Measurements from ENCODE around the gene SLC35E2B. TPM values are rescaled to one million over a fixed set of nuclear protein-coding genes. Genes with fewer than 3 reads are reported as not detected.
A peak's percentile ranks its signal among the peaks of the same experiment; 100 is the strongest.

Gene SLC35E2B
- total RNA-seq, 3 donors from 2014 or later (not counting 1 experiment from before 2014, with no cell fraction given) = 57.6 to 79.9 (median 61.8) TPM

DNA sequence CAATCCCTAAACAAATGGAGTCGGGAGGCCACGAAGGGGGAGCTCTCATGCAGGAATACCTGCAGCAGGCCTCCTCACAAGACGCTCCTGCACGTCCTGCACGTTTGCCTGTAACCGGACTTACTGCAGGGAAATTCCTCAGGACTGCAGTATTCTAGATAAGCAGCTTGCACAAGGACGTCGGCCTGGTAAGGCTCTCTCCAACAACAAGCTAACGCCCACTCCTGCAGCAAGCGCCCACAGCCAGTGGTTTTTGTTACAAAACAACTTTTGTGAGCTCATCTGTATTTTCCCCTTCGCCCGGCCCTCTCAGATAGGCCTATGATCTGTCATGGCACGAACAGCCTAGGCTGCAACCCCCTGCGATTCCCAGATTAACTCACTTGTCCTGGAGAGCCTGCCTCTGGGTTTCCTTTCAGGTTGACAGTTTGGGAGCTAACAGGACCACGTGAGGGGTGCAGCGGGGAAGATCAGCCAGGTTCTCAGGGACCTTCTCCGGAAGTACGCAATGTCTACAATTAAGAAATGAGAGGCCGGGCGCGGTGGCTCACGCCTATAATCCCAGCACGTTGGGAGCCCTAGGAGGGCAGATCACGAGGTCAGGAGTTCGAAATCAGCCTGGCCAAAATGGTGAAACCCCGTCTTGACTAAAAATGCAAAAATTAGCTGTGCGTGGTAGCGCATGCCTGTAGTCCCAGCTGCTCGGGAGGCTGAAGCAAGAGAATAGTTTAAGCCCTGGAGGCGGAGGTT, 78.2 kb downstream of the SLC35E2B start:
- Histone ChIP-seq H3K4me1 (ENCODE audit: control insufficient read depth, insufficient read depth, low read length) (peaks cover 24% of the 10 kb centered on the region), H3K4me3 (ENCODE audit: low read length) (peak overlapping the region; percentile 91), H3K27me3 (ENCODE audit: control insufficient read depth, insufficient read depth, low read length) (no peaks in the 10 kb centered on the region), H3K36me3 (ENCODE audit: control insufficient read depth, insufficient read depth, low read length) (no peaks in the 10 kb centered on the region), H3K27ac (ENCODE audit: low read length) (peak overlapping the region; percentile 47), H3K9me3 (ENCODE audit: control insufficient read depth, insufficient read depth, low read length) (no peaks in the 10 kb centered on the region)
- H3K27me3 Mint-ChIP-seq (ENCODE audit: low read depth in 2 of 2) = no peaks in the 10 kb centered on the region
- 28% methylated on average over 30 of the region's 30 CpGs for WGBS (ENCODE audit: insufficient coverage)
- TF ChIP-seq, protein P1, sequence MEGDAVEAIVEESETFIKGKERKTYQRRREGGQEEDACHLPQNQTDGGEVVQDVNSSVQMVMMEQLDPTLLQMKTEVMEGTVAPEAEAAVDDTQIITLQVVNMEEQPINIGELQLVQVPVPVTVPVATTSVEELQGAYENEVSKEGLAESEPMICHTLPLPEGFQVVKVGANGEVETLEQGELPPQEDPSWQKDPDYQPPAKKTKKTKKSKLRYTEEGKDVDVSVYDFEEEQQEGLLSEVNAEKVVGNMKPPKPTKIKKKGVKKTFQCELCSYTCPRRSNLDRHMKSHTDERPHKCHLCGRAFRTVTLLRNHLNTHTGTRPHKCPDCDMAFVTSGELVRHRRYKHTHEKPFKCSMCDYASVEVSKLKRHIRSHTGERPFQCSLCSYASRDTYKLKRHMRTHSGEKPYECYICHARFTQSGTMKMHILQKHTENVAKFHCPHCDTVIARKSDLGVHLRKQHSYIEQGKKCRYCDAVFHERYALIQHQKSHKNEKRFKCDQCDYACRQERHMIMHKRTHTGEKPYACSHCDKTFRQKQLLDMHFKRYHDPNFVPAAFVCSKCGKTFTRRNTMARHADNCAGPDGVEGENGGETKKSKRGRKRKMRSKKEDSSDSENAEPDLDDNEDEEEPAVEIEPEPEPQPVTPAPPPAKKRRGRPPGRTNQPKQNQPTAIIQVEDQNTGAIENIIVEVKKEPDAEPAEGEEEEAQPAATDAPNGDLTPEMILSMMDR (IDR thresholded peaks at IDR 0.05) = no peak
- peak overlapping the region; percentile 94 to 95 for H3K27ac Mint-ChIP-seq
- no peaks in the 10 kb centered on the region for H3K9me3 Mint-ChIP-seq
- peak in 1 of 2 donors; percentile 82 for DNase-seq
- ATAC-seq = no peak
- H3K4me1 Mint-ChIP-seq = peaks cover 18 to 22% of the 10 kb centered on the region in 2 donors
- peak overlapping the region; percentile 99 for H3K4me3 Mint-ChIP-seq
- intact Hi-C loops (cut with micrococcal nuclease) = loop anchor here (2.0 to 10.0 kb wide), 2 partner anchors 40 to 60 kb away; partner anchors contain the start of gene SSU72
- no peaks in the 10 kb centered on the region for H3K36me3 Mint-ChIP-seq

GRCh38 chr1:1613509-1614082, 79.0 kb downstream of the SLC35E2B start:
- WGBS (ENCODE audit: insufficient coverage) = 83% methylated on average over 11 of the region's 11 CpGs
- Mint-ChIP-seq H3K36me3 (no peaks in the 10 kb centered on the region), H3K4me1 (peaks cover 18 to 22% of the 10 kb centered on the region in 2 donors), H3K27me3 (ENCODE audit: low read depth in 2 of 2) (no peaks in the 10 kb centered on the region), H3K9me3 (no peaks in the 10 kb centered on the region), H3K4me3 (peak overlapping the region; percentile 80), H3K27ac (peak overlapping the region; percentile 94 to 95)
- intact Hi-C loops (cut with micrococcal nuclease) = loop anchor here (2.0 to 10.0 kb wide), 2 partner anchors 39 to 61 kb away; partner anchors contain the start of gene SSU72
- Histone ChIP-seq H3K27ac (ENCODE audit: low read length) (no peak overlapping the region), H3K36me3 (ENCODE audit: control insufficient read depth, insufficient read depth, low read length) (no peaks in the 10 kb centered on the region), H3K4me3 (ENCODE audit: low read length) (no peak overlapping the region), H3K27me3 (ENCODE audit: control insufficient read depth, insufficient read depth, low read length) (no peaks in the 10 kb centered on the region), H3K4me1 (ENCODE audit: control insufficient read depth, insufficient read depth, low read length) (peaks cover 24% of the 10 kb centered on the region), H3K9me3 (ENCODE audit: control insufficient read depth, insufficient read depth, low read length) (no peaks in the 10 kb centered on the region)
- TF ChIP-seq, protein P1 (IDR thresholded peaks at IDR 0.05) = no peak
- ATAC-seq (no peak), DNase-seq (no peak)

DNA sequence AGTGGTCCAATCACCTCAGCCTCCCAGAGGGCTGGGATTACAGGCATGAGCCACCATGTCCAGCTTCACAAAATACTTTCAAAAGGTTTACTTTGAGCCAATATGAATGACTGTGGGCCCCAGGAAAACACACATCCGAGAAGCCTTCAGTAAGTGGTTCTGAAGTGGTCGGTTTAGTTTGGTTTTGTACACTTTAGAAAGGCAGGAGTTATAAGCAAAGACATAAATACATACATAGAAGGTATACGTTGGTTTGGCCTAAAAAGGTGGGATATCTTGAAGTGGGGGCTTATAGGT, 80.5 kb downstream of the SLC35E2B start:
- H3K36me3 ChIP-seq (ENCODE audit: control insufficient read depth, insufficient read depth, low read length) = no peaks in the 10 kb centered on the region
- no peak overlapping the region for H3K4me3 ChIP-seq (ENCODE audit: low read length)
- Mint-ChIP-seq H3K36me3 (no peaks in the 10 kb centered on the region), H3K27ac (no peak overlapping the region), H3K4me3 (no peak overlapping the region), H3K27me3 (ENCODE audit: low read depth in 2 of 2) (no peaks in the 10 kb centered on the region), H3K4me1 (peaks cover 17 to 18% of the 10 kb centered on the region in 2 donors), H3K9me3 (no peaks in the 10 kb centered on the region)
- no peak for ATAC-seq
- H3K27ac ChIP-seq (ENCODE audit: low read length) = no peak overlapping the region
- 83% methylated on average over 1 of the region's 3 CpGs for WGBS (ENCODE audit: insufficient coverage)
- no peaks in the 10 kb centered on the region for H3K27me3 ChIP-seq (ENCODE audit: control insufficient read depth, insufficient read depth, low read length)
- no peak for DNase-seq
- peaks cover 20% of the 10 kb centered on the region for H3K4me1 ChIP-seq (ENCODE audit: control insufficient read depth, insufficient read depth, low read length)
- TF ChIP-seq, protein P1 (IDR thresholded peaks at IDR 0.05) = no peak
- intact Hi-C loops (cut with micrococcal nuclease) = loop anchor here (10.0 kb wide), 1 partner anchor 63 kb away; no protein-coding TSS in a partner anchor
- H3K9me3 ChIP-seq (ENCODE audit: control insufficient read depth, insufficient read depth, low read length) = no peaks in the 10 kb centered on the region

Data from natural killer cell (primary cell).